Heart right ventricle (tissue), 16 donors: ENCODE measurements around the gene SKAP1. TPM values are rescaled to one million over a fixed set of nuclear protein-coding genes. Genes with fewer than 3 reads are reported as not detected.

ENCODE experiments used
- ATAC-seq, 8 donors: fragments of 200-7000 bp; cut with Tn5 transposase; one replicate each; pipeline ENCODE4 v1.9.1; 2020; ENCODE audit warnings: mild to moderate bottlenecking in 8 of 8, moderate library complexity in 8 of 8, moderate number of reproducible peaks in 1 of 8
- DNase-seq, 2 donors: peaks; one replicate each; pipeline ENCODE4 v3.0.0-alpha.2; 2020
- H3K27ac ChIP-seq, 10 donors: fragments of 200-600 bp; sonication (generic) in 2 of 10; one replicate each; pipeline versions ENCODE4 v1.5.0 to v1.8.0; 2020 to 2022; ENCODE audit warnings: mild to moderate bottlenecking in 3 of 10
- H3K27me3 ChIP-seq, 7 donors: fragments of 200-600 bp; one replicate each; pipeline ENCODE4 v1.8.0; 2021 to 2022; ENCODE audit warnings: mild to moderate bottlenecking in 2 of 7
- H3K36me3 ChIP-seq, 9 donors: fragments of 200-600 bp; sonication (generic) in 1 of 9; one replicate each; pipeline versions ENCODE4 v1.5.0 to v1.8.0; 2020 to 2022; ENCODE audit warnings: mild to moderate bottlenecking in 2 of 9
- H3K4me1 ChIP-seq, 9 donors: fragments of 200-600 bp; sonication (generic) in 1 of 9; one replicate each; pipeline versions ENCODE4 v1.5.0 to v1.8.0; 2020 to 2022; ENCODE audit warnings: mild to moderate bottlenecking in 4 of 9
- H3K4me3 ChIP-seq, 10 donors: fragments of 200-600 bp; sonication (generic) in 2 of 10; one replicate each; pipeline versions ENCODE4 v1.5.0 to v1.8.0; 2020 to 2022; ENCODE audit warnings: mild to moderate bottlenecking in 7 of 10, moderate library complexity in 2 of 10
- H3K9me3 ChIP-seq, 11 donors: fragments of 200-600 bp in 10 of 11; sonication (generic) in 2 of 11; one replicate each; pipeline versions ENCODE4 v1.5.0 to v1.8.0; 2013 to 2022; ENCODE audit warnings: mild to moderate bottlenecking in 2 of 11, control low read depth in 1 of 11, moderate library complexity in 1 of 11
- WGBS, 2 donors: extraction: QIAGEN DNeasy Blood & Tissue Kit; methylation state at CpG; one replicate each; pipeline ENCODE4 v1.1.7; 2013; ENCODE audit warnings: inconsistent platforms in 1 of 2; 5-methylcytosine and 5-hydroxymethylcytosine counted together
- intact Hi-C, 10 donors: fragments of 100-400 bp; cut with DNase I; formaldehyde crosslinking; loops; one replicate each; pipeline versions ENCODE4 v1.11.1 to v1.14.2; 2022
- polyA plus RNA-seq, 2 donors: library from polyadenylated mRNA; stranded (reverse); fragments of 200-250 nt; gene quantifications; one replicate each; pipeline ENCODE4 v1.2.3, GENCODE V29; 2013
- total RNA-seq, 10 donors: library from RNA; stranded (reverse); fragmentation: NEBNext Ultra II Directional in 3 of 10; extraction: Animal tissue kit (Norgen Biotek cat#: 25700) in 3 of 10; gene quantifications; one replicate each; pipeline versions ENCODE4 v1.2.1 to v1.2.4, GENCODE V29; 2021 to 2023
- TF ChIP-seq, protein P1 (sequence below), 9 donors: fragments of 200-600 bp; sonication (generic) in 2 of 9; IDR thresholded peaks; one replicate each; pipeline versions ENCODE4 v1.5.0 to v1.8.0; 2021 to 2022; ENCODE audit warnings: antibody characterized with exemption in 9 of 9, mild to moderate bottlenecking in 5 of 9, moderate library complexity in 1 of 9
- donor health status: Arrhythmogenic right ventricular cardiomyopathy.
- donor health status: ischemic (EF 13 %, LVEDD 7.1; RV severe dilation, severe dysfunction).
- donor health status: healthy with polysubstance abuse.
- donor health status: DM: no; HTN: yes; CAD: no.
- donor health status: DM: no; HTN: no; CAD: no.
- donor health status: ischemic (EF 25% LVEDD 6.9; RV normal size, moderate dysfunction).
- donor health status: ischemic (EF 25% LVEDD 5.7; RV mildly dilated, moderate dysfunction).
- donor health status: healthy.
- donor health status: DM: yes; HTN: yes; CAD: no.
- donor health status: Ischemic cardiomyopathy.
- donor health status: ischemic (EF 35%, LVEDD 5.7; RV mildly dilated, moderate dysfunction).
- donor health status: nonischemic (EF 11% LVEDD 7.7; RV severe dilation, severe dysfunction).
- donor health status: DM: yes; HTN: yes; CAD: no.
- donor health status: PGD.
- donor health status: ischemic (EF 29% LVEDD 5.4; RV normal size, mild dysfunction).
- donor health status: nonischemic (EF 23%, LVEDD 6.1; RV moderate dilation, normal function).

The SKAP1 gene
- total and polyA plus RNA-seq, 12 donors: 0.33 to 1.7 (median 0.75) TPM; not detected in 5

- intact Hi-C loops: no loop called here
- peaks cover 0 to 89% (median 74%) of the 10 kb centered on the region in 7 donors for H3K27me3 ChIP-seq
- 71 to 75% methylated on average over 1 of the region's 1 CpG for WGBS, 2 donors
Observed at GRCh38 chr17:48328457-48328856, 101.6 kb downstream of the SKAP1 start.

DNA sequence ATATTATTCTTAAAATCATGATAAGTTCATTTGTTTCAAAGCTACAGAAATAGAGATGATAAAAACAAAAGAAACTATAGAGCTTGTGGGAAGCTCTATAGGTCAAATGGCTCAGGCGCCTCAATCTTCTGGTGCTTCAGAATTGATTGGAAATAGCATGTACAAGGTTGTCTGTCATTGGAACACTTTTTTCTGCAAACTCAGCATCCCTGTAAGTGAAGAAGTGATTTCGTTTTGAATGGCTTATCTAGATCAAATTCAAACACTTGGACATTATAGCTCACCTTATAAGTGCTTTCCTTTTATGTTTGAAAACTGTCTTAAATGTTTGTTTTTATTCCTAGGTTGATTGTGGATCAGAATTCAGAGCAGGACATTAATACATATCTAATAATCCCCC lies 103.7 kb downstream of the SKAP1 start:
- DNase-seq (no peak), ATAC-seq (no peak)
- Histone ChIP-seq H3K9me3 (no peaks in the 10 kb centered on the region), H3K4me1 (no peaks in the 10 kb centered on the region), H3K27ac (no peak overlapping the region), H3K27me3 (peaks cover 0 to 79% (median 60%) of the 10 kb centered on the region in 7 donors), H3K4me3 (no peak overlapping the region), H3K36me3 (no peaks in the 10 kb centered on the region)
- WGBS, 2 donors: 61 to 63% methylated on average over 2 of the region's 2 CpGs
- TF ChIP-seq, protein P1, sequence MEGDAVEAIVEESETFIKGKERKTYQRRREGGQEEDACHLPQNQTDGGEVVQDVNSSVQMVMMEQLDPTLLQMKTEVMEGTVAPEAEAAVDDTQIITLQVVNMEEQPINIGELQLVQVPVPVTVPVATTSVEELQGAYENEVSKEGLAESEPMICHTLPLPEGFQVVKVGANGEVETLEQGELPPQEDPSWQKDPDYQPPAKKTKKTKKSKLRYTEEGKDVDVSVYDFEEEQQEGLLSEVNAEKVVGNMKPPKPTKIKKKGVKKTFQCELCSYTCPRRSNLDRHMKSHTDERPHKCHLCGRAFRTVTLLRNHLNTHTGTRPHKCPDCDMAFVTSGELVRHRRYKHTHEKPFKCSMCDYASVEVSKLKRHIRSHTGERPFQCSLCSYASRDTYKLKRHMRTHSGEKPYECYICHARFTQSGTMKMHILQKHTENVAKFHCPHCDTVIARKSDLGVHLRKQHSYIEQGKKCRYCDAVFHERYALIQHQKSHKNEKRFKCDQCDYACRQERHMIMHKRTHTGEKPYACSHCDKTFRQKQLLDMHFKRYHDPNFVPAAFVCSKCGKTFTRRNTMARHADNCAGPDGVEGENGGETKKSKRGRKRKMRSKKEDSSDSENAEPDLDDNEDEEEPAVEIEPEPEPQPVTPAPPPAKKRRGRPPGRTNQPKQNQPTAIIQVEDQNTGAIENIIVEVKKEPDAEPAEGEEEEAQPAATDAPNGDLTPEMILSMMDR (IDR thresholded peaks at IDR 0.05): no peak
- intact Hi-C loops: no loop called here

More at GRCh38 chr17:48328457-48328856, 101.6 kb downstream of the SKAP1 start:
- H3K27ac ChIP-seq: no peak overlapping the region
- DNase-seq (no peak), ATAC-seq (no peak)
- no peaks in the 10 kb centered on the region for H3K9me3 ChIP-seq
- no peaks in the 10 kb centered on the region for H3K4me1 ChIP-seq
- no peaks in the 10 kb centered on the region for H3K36me3 ChIP-seq
- TF ChIP-seq, protein P1 (IDR thresholded peaks at IDR 0.05): no peak
- no peak overlapping the region for H3K4me3 ChIP-seq

DNA sequence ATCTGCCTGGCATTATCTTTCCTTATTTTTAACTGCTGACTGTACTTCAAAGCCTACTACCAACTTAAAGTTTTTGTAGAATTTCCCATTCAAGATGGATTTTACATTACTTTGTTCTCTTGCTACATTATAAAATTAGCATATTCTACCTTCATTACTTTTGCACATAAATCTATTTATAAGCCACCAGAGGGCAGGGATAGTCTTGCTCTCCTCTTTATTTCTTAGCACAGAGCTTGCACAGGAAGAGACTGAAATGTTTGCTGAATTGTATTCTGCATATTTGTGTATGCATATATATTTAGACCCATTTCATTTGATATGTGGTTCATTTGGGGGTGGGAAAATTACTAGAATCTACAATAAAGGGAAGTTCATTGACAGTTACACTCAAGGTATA lies 108.0 kb downstream of the SKAP1 start:
- Histone ChIP-seq H3K4me3 (no peak overlapping the region), H3K27me3 (peaks cover 0 to 69% (median 43%) of the 10 kb centered on the region in 7 donors), H3K9me3 (no peaks in the 10 kb centered on the region), H3K36me3 (no peaks in the 10 kb centered on the region), H3K27ac (no peak overlapping the region), H3K4me1 (no peaks in the 10 kb centered on the region)
- DNase-seq (no peak), ATAC-seq (no peak)
- intact Hi-C loops: no loop called here
- TF ChIP-seq, protein P1 (IDR thresholded peaks at IDR 0.05): no peak

DNA sequence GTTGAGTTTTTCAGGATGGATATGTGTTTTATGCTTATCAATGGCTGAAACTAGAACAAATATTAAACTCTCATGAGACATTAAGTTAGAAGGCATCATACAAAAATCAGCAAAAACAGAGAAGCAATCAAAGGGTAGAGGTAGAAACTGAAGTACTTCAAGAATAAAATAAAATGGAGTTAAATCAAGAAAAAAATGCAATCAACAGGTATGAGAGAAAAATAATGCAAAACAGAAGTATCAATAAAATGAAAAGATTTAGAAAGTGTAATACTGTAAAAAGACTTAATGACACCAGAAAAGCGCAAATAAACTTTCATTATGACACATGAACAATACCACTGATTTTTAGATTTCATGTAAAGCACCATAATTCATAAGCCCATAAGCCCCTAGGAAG lies 112.3 kb downstream of the SKAP1 start:
- DNase-seq (no peak), ATAC-seq (no peak)
- Histone ChIP-seq H3K27me3 (peaks cover 0 to 79% (median 71%) of the 10 kb centered on the region in 7 donors), H3K36me3 (no peaks in the 10 kb centered on the region), H3K4me1 (no peaks in the 10 kb centered on the region), H3K9me3 (no peaks in the 10 kb centered on the region), H3K27ac (no peak overlapping the region), H3K4me3 (no peak overlapping the region)
- intact Hi-C loops: no loop called here
- TF ChIP-seq, protein P1 (IDR thresholded peaks at IDR 0.05): no peak
- 91 to 98% methylated on average over 1 of the region's 1 CpG for WGBS, 2 donors
